ENCODE data around the gene PPP1R15A.

DNA sequence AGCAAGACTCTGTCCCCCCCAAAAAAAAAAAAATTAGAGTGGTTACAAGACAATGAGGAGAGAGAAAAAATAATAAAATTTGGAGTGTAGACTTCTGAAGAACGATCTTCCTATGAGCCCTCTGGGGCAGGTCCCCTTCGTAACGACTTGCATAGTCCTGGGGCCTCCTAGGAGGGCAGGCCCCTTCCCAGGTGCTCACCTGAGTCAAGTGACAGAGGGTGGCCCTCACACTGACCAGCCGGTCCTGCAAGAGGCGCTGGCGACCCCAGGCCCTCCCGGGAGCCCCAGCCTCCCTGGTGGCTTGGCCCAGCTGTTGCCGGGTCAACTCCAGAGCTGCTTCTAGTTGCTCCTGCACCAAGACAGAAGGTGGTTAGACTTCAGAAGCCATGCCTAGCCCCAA, 18.7 kb upstream of the PPP1R15A start:
- no peak for TF ChIP-seq CTCF (IDR thresholded peaks at IDR 0.05)
- no peak for TF ChIP-seq POLR2A (IDR thresholded peaks at IDR 0.05)

Data from prostate gland (tissue), 2 donors.